GM19043 (cell line): ENCODE measurements around the gene FAF1.
"Not testable (repeated sequence)": the region's sequence is repeated elsewhere in the genome, so short reads cannot be mapped to it uniquely, and the experiment has no call there.

Experiments
- ATAC-seq: cut with Tn5 transposase; IDR thresholded peaks from one replicate; pipeline ENCODE4 v1.9.1; 2021; ENCODE audit warnings: low read depth; ENCODE audit not compliant: unreplicated experiment

The FAF1 gene

GRCh38 chr1:50917138-50918137 lies 42.6 kb downstream of the FAF1 start:
- peak; percentile 55 for ATAC-seq

DNA sequence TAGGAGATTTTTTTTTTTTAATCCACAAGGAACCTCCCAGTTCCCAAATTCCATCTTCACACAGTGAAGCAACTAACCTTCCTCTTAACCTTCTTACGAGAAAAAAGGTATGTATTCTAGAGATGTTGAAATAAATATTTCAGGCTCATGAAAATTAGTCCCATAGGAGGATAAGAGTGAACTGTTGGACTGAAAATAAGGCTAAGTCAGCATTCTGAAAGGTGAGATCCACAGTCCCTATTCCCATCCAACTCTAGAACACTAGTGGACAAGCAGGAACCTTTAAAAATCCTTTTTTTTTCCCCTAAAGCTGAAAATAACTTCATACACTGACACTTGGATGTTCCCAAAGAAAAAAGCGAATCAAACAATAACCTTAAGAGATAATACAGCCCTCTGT lies 44.4 kb downstream of the FAF1 start:
- ATAC-seq, result no peak

DNA sequence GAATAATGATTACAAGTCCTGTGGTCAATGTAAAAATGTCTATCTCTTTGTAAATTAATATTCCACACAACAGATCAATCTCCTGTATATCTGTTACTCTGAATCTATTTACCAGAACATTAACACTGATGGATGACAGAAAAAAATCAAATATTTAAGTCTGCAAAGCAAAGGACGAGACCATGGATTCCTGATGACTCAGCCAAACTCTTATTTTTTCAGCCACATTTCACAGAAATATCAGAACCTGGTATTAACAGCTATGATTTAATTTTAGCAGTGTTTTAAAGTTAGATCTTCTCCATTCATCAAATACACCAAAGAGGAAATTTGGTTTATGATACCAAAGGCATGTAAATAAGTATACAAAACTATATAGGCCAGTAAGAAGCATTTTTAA lies 46.1 kb downstream of the FAF1 start:
- no peak for ATAC-seq

DNA sequence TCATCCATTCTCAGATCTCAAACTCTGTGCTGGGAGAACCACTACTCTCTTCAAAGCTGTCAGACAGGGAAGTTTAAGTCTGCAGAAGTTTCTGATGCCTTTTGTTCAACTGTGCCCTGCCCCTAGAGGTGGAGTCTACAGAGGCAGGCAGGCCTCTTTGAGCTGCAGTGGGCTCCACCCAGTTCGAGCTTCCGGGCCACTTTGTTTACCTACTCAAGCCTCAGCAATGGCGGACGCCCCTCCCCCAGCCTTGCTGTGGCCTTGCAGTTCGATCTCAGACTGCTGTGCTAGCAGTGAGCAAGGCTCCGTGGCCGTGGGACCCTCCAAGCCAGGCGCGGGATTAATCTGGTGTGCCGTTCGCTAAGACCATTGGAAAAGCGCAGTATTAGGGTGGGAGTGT lies 49.7 kb downstream of the FAF1 start:
- ATAC-seq, result not testable (repeated sequence)

DNA sequence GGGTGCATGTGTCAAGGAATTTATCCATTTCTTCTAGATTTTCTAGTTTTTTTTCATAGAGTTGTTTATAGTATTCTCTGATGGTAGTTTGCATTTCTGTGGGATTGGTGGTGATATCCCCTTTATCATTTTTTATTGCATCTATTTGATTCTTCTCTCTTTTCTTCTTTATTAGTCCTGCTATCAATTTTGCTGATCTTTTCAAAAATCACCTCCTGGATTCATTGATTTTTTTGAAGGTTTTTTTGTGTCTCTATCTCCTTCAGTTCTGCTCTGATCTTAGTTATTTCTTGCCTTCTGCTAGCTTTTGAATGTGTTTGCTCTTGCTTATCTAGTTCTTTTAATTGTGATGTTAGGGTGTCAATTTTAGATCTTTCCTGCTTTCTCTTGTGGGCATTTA lies 52.5 kb downstream of the FAF1 start:
- ATAC-seq, result not testable (repeated sequence)

DNA sequence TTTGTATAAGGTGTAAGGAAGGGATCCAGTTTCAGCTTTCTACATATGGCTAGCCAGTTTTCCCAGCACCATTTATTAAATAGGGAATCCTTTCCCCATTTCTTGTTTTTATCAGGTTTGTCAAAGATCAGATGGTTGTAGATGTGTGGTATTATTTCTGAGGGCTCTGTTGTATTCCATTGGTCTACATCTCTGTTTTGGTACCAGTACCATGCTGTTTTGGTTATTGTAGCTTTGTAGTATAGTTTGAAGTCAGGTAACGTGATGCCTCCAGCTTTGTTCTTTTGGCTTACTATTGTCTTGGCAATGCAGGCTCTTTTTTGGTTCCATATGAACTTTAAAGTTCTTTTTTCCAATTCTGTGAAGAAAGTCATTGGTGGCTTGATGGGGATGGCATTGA lies 54.0 kb downstream of the FAF1 start:
- not testable (repeated sequence) for ATAC-seq

DNA sequence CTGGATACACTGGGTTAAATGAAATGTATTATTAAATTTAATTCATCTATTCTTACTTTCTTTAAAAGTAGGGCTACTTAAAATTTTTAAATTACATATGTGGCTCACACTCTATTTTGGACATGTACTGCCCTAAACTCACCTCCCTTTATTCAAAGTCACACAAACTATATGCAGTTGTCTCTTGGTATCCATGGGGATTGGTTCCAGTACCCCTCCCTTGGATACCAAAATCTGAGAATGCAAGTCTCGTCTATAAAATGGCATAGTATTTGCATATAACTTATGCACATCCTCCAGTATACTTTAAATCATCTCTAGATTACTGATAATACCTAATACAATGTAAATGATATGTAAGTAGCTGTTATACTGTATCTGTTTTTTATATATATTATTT lies 57.6 kb downstream of the FAF1 start:
- ATAC-seq, result no peak

DNA sequence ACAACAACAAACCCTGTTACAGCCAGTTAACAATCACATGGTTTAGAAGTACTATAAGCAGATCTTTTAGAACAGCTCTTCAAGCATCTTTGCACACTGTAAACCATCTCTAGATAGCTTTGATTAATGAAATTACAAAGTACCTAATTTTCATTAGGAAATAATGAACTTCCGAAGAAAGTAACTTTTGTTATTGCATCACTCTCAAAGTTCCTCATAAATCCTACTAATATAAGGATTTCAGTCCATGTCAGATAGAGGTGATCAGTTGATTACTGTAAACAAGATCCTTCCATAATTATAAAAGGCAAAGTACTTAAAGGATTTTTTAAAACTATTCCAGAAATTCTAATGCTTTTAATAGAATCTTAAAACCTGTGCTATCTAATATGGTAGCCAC lies 58.2 kb downstream of the FAF1 start:
- ATAC-seq, result no peak

DNA sequence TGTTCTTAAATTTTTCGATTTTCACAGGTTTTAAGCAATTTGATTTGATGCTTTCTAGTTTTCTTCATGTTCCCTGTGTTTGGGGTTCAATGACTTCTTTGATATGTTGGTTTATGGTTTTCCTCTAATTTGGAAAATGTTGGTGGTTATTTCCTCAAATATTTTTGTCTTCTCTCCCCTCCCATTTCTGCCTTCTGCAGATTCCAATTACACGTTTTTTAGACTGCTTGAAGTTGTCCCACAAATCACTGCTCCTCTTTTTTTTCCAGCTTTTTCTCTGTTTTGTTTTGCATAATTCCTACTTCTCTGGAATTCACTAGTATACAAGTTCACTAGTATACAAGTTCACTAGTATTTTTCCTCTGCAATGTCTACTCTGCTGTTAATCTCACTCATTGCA lies 61.3 kb downstream of the FAF1 start:
- ATAC-seq, result no peak

DNA sequence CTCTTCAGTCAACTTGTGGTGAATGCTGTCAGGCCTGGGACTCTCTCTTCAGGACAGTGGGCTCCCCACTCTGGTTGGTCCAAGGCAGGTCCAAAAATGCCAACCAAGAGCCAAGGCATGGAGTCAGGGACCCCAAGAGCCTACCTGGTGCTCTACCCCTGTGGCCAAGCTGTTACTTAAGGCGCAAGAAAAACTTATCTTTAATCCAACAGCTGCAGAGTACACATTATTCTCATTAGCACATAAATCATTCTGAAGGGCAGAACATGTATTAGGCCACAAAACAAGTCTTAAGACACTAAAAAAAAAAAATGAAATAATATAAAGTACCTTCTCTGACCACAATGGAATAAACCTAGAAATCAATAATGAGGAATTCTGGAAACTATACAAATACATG lies 65.7 kb downstream of the FAF1 start:
- no peak for ATAC-seq

DNA sequence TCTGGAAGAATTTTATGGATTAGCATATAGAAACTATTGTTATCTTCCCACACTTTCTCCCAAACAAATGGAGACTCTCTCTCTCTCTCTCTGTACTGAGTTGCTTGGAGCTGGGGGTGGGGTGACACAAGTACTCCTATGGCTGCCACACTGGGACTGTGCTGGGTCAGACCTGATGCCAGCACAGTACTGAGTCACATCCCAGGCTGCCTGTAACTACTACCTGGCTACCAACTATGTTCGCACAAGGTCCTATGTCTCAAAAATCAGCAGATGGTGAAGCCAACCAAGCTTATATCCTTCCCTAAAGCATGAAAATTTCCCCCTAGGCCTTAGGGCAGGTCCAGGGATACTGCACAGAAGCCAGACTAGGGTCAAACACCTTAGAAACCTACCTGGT lies 66.6 kb downstream of the FAF1 start:
- no peak for ATAC-seq

DNA sequence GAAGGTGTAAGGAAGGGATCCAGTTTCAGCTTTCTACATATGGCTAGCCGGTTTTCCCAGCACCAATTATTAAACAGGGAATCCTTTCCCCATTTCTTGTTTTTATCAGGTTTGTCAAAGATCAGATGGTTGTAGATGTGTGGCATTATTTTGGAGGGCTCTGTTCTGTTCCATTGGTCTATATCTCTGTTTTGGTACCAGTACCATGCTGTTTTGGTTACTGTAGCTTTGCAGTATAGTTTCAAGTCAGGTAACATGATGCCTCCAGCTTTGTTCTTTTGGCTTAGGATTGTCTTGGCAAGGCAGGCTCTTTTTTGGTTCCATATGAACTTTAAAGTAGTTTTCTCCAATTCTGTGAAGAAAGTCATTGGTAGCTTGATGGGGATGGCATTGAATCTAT lies 72.5 kb downstream of the FAF1 start:
- ATAC-seq, result not testable (repeated sequence)

DNA sequence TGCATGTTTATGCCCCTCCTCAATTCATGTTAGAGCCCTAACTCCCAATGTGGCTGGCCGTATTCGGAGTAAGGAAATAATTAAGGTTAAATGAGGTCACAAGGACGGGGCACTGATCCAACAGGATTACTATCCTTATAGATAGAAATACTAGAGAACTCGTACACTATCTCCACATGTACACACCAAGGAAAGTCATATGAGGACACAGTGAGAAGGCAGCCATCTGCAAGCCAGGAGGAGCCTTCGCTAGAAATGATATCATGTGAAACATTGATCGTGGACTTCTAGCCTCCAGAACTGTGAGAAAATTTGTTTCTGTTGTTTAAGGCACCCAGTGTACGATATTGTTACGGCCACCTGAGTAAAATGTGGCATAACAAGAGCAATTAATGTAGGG lies 79.7 kb downstream of the FAF1 start:
- ATAC-seq, result no peak

DNA sequence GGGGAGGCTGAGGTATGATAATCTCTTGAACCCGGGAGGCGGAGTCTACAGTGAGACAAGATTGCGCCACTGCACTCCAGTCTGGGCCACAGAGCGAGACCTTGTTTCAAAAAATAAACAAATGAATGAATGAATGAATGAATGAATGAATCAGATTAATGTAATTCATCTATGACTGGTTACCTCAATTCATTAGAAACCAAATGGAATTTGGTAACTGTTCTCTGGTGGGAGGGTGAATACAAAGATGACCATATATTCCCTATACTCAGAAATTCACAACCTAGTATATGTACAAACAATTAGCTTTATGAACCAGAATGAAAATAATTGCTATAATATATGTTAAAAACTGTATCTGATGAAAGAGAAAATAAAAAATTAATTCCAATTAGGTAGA lies 80.9 kb downstream of the FAF1 start:
- no peak for ATAC-seq

GRCh38 chr1:50878434-50878833 lies 81.6 kb downstream of the FAF1 start:
- no peak for ATAC-seq

- no peak for ATAC-seq
Observed at GRCh38 chr1:50877641-50878040, 82.4 kb downstream of the FAF1 start.

DNA sequence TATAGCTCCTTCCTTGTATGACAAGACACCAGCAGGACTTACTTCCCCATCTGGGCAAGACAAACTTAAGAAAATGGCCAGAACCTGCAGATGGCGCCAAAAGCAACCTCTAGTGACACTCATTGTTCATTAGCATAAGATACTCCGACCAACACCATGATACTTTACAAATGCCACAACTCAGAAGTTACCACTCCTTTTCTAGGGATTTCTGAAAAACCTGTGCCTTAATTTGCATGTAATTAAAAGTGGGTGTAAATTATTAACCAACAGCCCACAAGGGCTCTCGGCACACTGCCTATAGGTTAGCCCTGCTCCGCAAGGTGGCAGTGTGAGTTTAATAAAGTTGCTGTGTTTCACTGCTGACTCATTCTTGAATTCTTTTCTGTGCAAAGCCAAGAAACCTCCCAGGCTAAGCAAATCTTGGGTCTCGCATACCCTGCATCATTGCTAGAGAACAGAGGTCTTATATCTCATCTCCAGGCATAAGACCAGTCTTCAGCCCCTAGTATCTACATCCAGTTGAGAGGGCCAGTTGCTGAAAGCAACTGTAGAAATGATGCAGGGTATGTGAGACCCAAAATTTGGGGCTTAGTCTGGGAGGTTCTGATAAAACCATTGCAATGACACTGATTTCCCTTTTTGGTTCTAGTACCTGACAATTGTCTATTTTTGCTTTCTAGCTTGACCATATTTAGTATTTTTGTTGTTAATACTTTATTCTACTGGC lies 86.4 kb downstream of the FAF1 start:
- ATAC-seq, result peak; percentile 95

DNA sequence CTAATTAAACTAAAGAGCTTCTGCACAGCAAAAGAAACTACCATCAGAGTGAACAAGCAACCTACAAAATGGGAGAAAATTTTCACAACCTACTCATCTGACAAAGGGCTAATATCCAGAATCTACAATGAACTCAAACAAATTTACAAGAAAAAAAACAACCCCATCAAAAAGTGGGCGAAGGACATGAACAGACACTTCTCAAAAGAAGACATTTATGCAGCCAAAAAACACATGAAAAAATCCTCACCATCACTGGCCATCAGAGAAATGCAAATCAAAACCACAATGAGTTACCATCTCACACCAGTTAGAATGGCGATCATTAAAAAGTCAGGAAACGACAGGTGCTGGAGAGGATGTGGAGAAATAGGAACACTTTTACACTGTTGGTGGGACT lies 95.2 kb downstream of the FAF1 start:
- ATAC-seq, result not testable (repeated sequence)

DNA sequence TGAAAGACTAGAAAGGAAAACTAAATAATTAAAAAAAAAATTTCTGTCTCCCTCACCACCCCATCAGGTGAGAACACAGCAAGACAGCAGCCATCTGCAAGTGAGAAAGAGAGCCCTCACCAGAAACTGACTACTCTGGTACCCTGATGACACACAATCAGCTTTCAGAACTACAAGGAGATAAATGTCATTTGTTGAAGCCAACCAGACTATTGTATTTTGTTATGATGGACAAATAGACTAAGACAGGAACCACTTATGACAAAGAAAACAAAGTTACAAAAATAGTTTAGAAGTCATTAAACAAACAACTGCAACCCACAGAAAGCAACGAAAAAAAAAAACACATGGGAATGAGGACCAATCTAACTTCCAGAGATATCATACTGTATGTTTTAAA lies 98.3 kb downstream of the FAF1 start:
- no peak for ATAC-seq

- ATAC-seq, result no peak
Observed at GRCh38 chr1:50860702-50861101, 99.4 kb downstream of the FAF1 start.

DNA sequence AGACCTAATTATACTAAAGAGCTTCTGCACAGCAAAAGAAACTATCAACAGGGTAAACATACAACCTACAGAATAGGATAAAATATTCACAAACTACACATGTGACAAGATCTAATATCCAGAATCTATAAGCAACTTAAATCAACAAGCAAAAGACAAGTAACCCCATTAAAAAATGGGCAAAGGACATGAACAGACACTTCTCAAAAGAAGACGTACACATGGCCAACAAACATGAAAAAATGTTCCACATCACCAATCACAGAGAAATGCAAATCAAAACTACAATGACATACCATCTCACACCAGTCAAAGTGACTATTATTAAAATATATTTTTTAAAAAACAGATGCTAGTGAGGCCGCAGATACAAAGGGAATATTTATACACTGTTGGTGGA lies 99.8 kb downstream of the FAF1 start:
- no peak for ATAC-seq

DNA sequence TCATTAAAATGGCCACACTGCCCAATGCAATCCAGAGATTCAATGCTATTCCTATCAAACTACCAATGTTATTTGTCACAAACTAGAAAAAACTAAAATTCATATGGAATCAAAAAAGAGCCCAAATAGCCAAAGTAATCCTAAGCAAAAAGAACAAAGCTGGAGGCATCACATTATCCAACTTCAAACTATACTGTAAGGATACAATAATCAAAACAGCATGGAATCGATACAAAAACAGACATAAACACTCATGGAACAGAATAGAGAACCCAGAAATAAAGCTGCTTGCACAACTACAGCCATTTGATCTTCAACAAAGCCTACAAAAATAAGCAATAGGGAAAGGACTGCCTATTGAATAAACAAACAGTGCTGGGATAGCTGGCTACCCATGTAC lies 100.4 kb downstream of the FAF1 start:
- ATAC-seq, result no peak
